DOHH2 (cell line): ENCODE results near the gene MPC1L.

ENCODE experiments used
- H3F3A ChIP-seq: fragments of 200-600 bp; sonication (generic), shearing (Covaris generic); 2 replicates; pipeline ENCODE4 v1.6.0; 2016; ENCODE audit warnings: antibody characterized with exemption, mild to moderate bottlenecking; ENCODE audit not compliant: control insufficient read depth, insufficient read depth
- H3K27ac ChIP-seq: fragments of 200-600 bp; sonication (generic); 2 replicates; pipeline ENCODE4 v1.5.1; 2014; ENCODE audit warnings: low read depth, mild to moderate bottlenecking, low read length, moderate library complexity
- H3K27me3 ChIP-seq: fragments of 200-600 bp; sonication (generic); 2 replicates; pipeline ENCODE4 v1.6.1; 2014; ENCODE audit warnings: mild to moderate bottlenecking, low read length, mixed read lengths; ENCODE audit not compliant: control insufficient read depth
- H3K36me3 ChIP-seq: fragments of 200-600 bp; sonication (generic); 2 replicates; pipeline ENCODE4 v1.6.1; 2014; ENCODE audit warnings: mild to moderate bottlenecking, low read length, moderate library complexity, mixed read lengths; ENCODE audit not compliant: control insufficient read depth
- H3K4me1 ChIP-seq: fragments of 200-600 bp; sonication (generic); 2 replicates; pipeline ENCODE4 v1.6.1; 2014; ENCODE audit warnings: mild to moderate bottlenecking, low read length, mixed read lengths; ENCODE audit not compliant: control insufficient read depth
- H3K4me2 ChIP-seq: fragments of 200-600 bp; sonication (generic); 2 replicates; pipeline ENCODE4 v1.6.0; 2014; ENCODE audit warnings: mild to moderate bottlenecking, low read length, moderate library complexity
- H3K4me3 ChIP-seq: fragments of 200-600 bp; sonication (generic); 2 replicates; pipeline ENCODE4 v1.5.1; 2014; ENCODE audit warnings: mild to moderate bottlenecking, low read length, mixed read lengths
- H3K79me2 ChIP-seq: fragments of 200-600 bp; sonication (generic); 2 replicates; pipeline ENCODE4 v1.6.1; 2014; ENCODE audit warnings: mild to moderate bottlenecking, low read length, mixed read lengths; ENCODE audit not compliant: control insufficient read depth
- H3K9me2 ChIP-seq: fragments of 200-600 bp; sonication (generic); replicated peaks from 2 replicates; pipeline ENCODE4 v1.6.1; 2014; ENCODE audit warnings: mild to moderate bottlenecking, low read length, mixed read lengths; ENCODE audit not compliant: control insufficient read depth
- H3K9me3 ChIP-seq: fragments of 200-600 bp; sonication (generic); 2 replicates; pipeline ENCODE4 v1.6.1; 2014; ENCODE audit warnings: antibody characterized with exemption, low read length, mixed read lengths; ENCODE audit not compliant: control insufficient read depth, insufficient read depth
- H4K20me1 ChIP-seq: fragments of 200-600 bp; sonication (generic); 2 replicates; pipeline ENCODE4 v1.6.0; 2014; ENCODE audit warnings: low read depth, mild to moderate bottlenecking, antibody characterized with exemption, low read length, moderate library complexity; ENCODE audit not compliant: control insufficient read depth, insufficient read depth
- CTCF ChIP-seq: fragments of 200-600 bp; sonication (generic); IDR thresholded peaks from one replicate; pipeline ENCODE4 v1.5.1; 2014; ENCODE audit warnings: antibody characterized with exemption, mild to moderate bottlenecking, low read depth, low read length; ENCODE audit not compliant: poor library complexity, severe bottlenecking
- EZH2phosphoT487 ChIP-seq: fragments of 200-600 bp; sonication (generic); IDR thresholded peaks from 2 replicates; pipeline ENCODE4 v1.6.1; 2017; ENCODE audit warnings: borderline replicate concordance, mild to moderate bottlenecking, antibody characterized with exemption, low read length, moderate library complexity, mixed read lengths

The MPC1L gene

GRCh38 chrX:40652664-40653063 lies 29.4 kb downstream of the MPC1L start:
- peaks cover 16% of the 10 kb centered on the region for H3K36me3 ChIP-seq
- H3K9me2 ChIP-seq, result no peaks in the 10 kb centered on the region
- no peaks in the 10 kb centered on the region for H3K27me3 ChIP-seq
- peaks cover 4% of the 10 kb centered on the region; the same call in 1 of the 2 replicates for H3F3A ChIP-seq
- no peaks in the 10 kb centered on the region for H3K79me2 ChIP-seq
- H4K20me1 ChIP-seq, result no peaks in the 10 kb centered on the region
- TF ChIP-seq EZH2phosphoT487 (no peak), CTCF (no peak)
- no peaks in the 10 kb centered on the region for H3K9me3 ChIP-seq
- no peak overlapping the region for H3K4me2 ChIP-seq
- H3K27ac ChIP-seq, result no peak overlapping the region
- H3K4me1 ChIP-seq, result peaks cover 7% of the 10 kb centered on the region
- no peak overlapping the region for H3K4me3 ChIP-seq

GRCh38 chrX:40653535-40653934 lies 30.3 kb downstream of the MPC1L start:
- Histone ChIP-seq H3K27me3 (no peaks in the 10 kb centered on the region), H3K4me2 (no peak overlapping the region), H3K36me3 (peaks cover 16% of the 10 kb centered on the region), H3F3A (peaks cover 4% of the 10 kb centered on the region; the same call in 1 of the 2 replicates), H3K27ac (no peak overlapping the region), H3K4me1 (no peaks in the 10 kb centered on the region; the same call in 1 of the 2 replicates), H3K9me2 (no peaks in the 10 kb centered on the region), H4K20me1 (no peaks in the 10 kb centered on the region), H3K79me2 (no peaks in the 10 kb centered on the region), H3K9me3 (no peaks in the 10 kb centered on the region), H3K4me3 (no peak overlapping the region)
- no peak for TF ChIP-seq CTCF
- TF ChIP-seq EZH2phosphoT487, result no peak

GRCh38 chrX:40660381-40660780 lies 37.2 kb downstream of the MPC1L start:
- H3K4me1 ChIP-seq, result no peaks in the 10 kb centered on the region
- no peaks in the 10 kb centered on the region for H3K9me3 ChIP-seq
- H3K27ac ChIP-seq, result no peak overlapping the region
- H4K20me1 ChIP-seq, result no peaks in the 10 kb centered on the region
- no peak for TF ChIP-seq CTCF
- H3K4me2 ChIP-seq, result no peak overlapping the region
- H3K79me2 ChIP-seq, result no peaks in the 10 kb centered on the region
- peaks cover 21% of the 10 kb centered on the region for H3K36me3 ChIP-seq
- no peaks in the 10 kb centered on the region for H3K9me2 ChIP-seq
- no peaks in the 10 kb centered on the region for H3K27me3 ChIP-seq
- H3F3A ChIP-seq, result no peaks in the 10 kb centered on the region
- no peak overlapping the region for H3K4me3 ChIP-seq

- H3K27ac ChIP-seq, result no peak overlapping the region
- no peaks in the 10 kb centered on the region for H3K9me2 ChIP-seq
- no peaks in the 10 kb centered on the region for H3K27me3 ChIP-seq
- peaks cover 29% of the 10 kb centered on the region for H3K36me3 ChIP-seq
- H3K4me1 ChIP-seq, result no peaks in the 10 kb centered on the region
- no peak overlapping the region for H3K4me2 ChIP-seq
- H3K9me3 ChIP-seq, result no peaks in the 10 kb centered on the region
- TF ChIP-seq EZH2phosphoT487 (no peak), CTCF (no peak)
- H3K79me2 ChIP-seq, result no peaks in the 10 kb centered on the region
- no peaks in the 10 kb centered on the region for H4K20me1 ChIP-seq
- H3F3A ChIP-seq, result no peaks in the 10 kb centered on the region
- no peak overlapping the region for H3K4me3 ChIP-seq
Measured at GRCh38 chrX:40661489-40661888, 38.3 kb downstream of the MPC1L start.
